GM23248 (cell line): Measurements from ENCODE around the gene FAM171A2. TPM values are rescaled to one million over a fixed set of nuclear protein-coding genes. Genes with fewer than 3 reads are reported as not detected.
A peak's percentile ranks its signal among the peaks of the same experiment; 100 is the strongest.

Source experiments
- DNase-seq: peaks from one replicate; pipeline ENCODE4 v3.0.0-alpha.2; 2015
- H2AFZ ChIP-seq: fragments of 200-600 bp; sonication (generic); 2 replicates; pipeline ENCODE4 v1.6.1; 2016; ENCODE audit warnings: antibody characterized with exemption
- H3F3A ChIP-seq: fragments of 200-600 bp; sonication (generic); 2 replicates; pipeline ENCODE4 v1.6.1; 2016; ENCODE audit warnings: mild to moderate bottlenecking, antibody characterized with exemption, mixed run types; ENCODE audit not compliant: insufficient read depth
- H3K27ac ChIP-seq: fragments of 200-600 bp; sonication (generic); 2 replicates; pipeline ENCODE4 v1.5.1; 2016; ENCODE audit warnings: mild to moderate bottlenecking
- H3K27me3 ChIP-seq: fragments of 200-600 bp; sonication (generic); replicated peaks from 2 replicates; pipeline ENCODE4 v1.6.1; 2016; ENCODE audit warnings: mild to moderate bottlenecking; ENCODE audit not compliant: insufficient read depth
- H3K36me3 ChIP-seq: fragments of 200-600 bp; sonication (generic); 2 replicates; pipeline ENCODE4 v1.6.1; 2016; ENCODE audit warnings: low read depth, mild to moderate bottlenecking
- H3K4me1 ChIP-seq: fragments of 200-600 bp; sonication (generic); 2 replicates; pipeline ENCODE4 v1.6.1; 2016; ENCODE audit warnings: mild to moderate bottlenecking; ENCODE audit not compliant: insufficient read depth
- H3K4me2 ChIP-seq: fragments of 200-600 bp; sonication (generic); one replicate; pipeline ENCODE4 v1.6.1; 2016; ENCODE audit warnings: mild to moderate bottlenecking; ENCODE audit not compliant: unreplicated experiment
- H3K4me3 ChIP-seq: fragments of 200-600 bp; sonication (generic); 2 replicates; pipeline ENCODE4 v1.5.1; 2016; ENCODE audit warnings: mild to moderate bottlenecking
- H3K79me2 ChIP-seq: fragments of 200-600 bp; sonication (generic); 2 replicates; pipeline ENCODE4 v1.6.1; 2016; ENCODE audit warnings: mild to moderate bottlenecking; ENCODE audit not compliant: insufficient read depth
- H3K9ac ChIP-seq: fragments of 200-600 bp; sonication (generic); 2 replicates; pipeline ENCODE4 v1.6.1; 2016; ENCODE audit warnings: mild to moderate bottlenecking
- H3K9me2 ChIP-seq: fragments of 200-600 bp; sonication (generic); 2 replicates; pipeline ENCODE4 v1.6.1; 2016; ENCODE audit warnings: mixed run types, mild to moderate bottlenecking, moderate library complexity; ENCODE audit not compliant: insufficient read depth
- H3K9me3 ChIP-seq: fragments of 200-600 bp; sonication (generic); one replicate; pipeline ENCODE4 v1.6.1; 2017; ENCODE audit warnings: low read depth
- H4K20me1 ChIP-seq: fragments of 200-600 bp; sonication (generic); 2 replicates; pipeline ENCODE4 v1.6.0; 2016; ENCODE audit not compliant: insufficient read depth
- EZH2 ChIP-seq: fragments of 200-600 bp; sonication (generic); IDR thresholded peaks from 2 replicates; pipeline ENCODE4 v1.6.1; 2018; ENCODE audit warnings: antibody characterized with exemption, mild to moderate bottlenecking; ENCODE audit not compliant: insufficient read depth, poor library complexity, severe bottlenecking
- EZH2phosphoT487 ChIP-seq: fragments of 200-600 bp; sonication (generic); IDR thresholded peaks from 2 replicates; pipeline ENCODE4 v1.6.1; 2018; ENCODE audit warnings: antibody characterized with exemption, moderate library complexity, mild to moderate bottlenecking, low read depth; ENCODE audit not compliant: insufficient read depth
- WGBS, 2 experiments: methylation state at CpG; one replicate each; pipeline ENCODE4 v1.1.6; 2015 to 2017; ENCODE audit warnings: low lambda C conversion rate in 2 of 2, low coverage in 1 of 2; ENCODE audit errors: missing lambda C conversion rate in 2 of 2; 5-methylcytosine and 5-hydroxymethylcytosine counted together
- in situ Hi-C: fragments of 300-500 bp; cut with MboI; formaldehyde crosslinking; loops from 2 replicates; pipeline ENCODE4 v1.15.0; 2020
- polyA plus RNA-seq: library from polyadenylated mRNA; unstranded; fragments of >200 nt; fragmentation: Nextera tagmentation; extraction: Ambion mirVana; gene quantifications from 2 replicates; pipeline ENCODE4 v1.2.1, GENCODE V29; 2016
- total RNA-seq: library from RNA; depleted of rRNA; stranded (reverse); fragments of >200 nt; shearing (Covaris generic); gene quantifications from 2 replicates; pipeline ENCODE4 v1.2.3, GENCODE V29; 2014; rRNA removed

FAM171A2 gene
- 4.6 and 4.8 TPM in 2 replicates for total RNA-seq
- polyA plus RNA-seq, result 0.25 and 0.46 TPM in 2 replicates

DNA sequence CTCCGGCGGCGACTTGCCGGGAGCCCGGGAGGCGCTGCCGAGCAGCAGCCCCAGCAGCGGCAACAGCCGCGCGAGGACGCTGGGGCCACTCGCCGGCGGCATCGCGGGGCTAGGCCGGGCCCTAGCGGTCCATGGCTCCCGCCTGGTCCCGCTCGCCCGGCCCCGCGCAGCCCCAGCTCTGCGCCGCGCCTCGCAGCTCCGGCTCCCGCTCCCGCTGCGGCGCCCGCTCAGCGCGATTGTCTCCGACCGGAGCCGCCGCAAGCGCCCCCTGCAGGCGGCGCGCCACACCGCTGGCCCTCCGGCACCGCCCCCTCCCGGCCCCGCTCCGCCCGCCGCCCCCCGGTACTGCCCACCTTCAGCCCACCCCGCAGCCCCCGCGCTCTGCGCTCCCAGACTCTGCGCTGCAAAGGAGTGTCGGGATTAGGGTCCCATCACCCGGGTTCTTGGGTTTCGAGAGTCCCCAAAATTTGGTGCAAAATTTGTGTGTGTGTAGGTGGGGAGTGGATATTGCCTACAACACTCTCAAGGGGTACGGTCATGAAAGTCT lies at the start of gene FAM171A2:
Gene FAM171A2 (minus strand): TSS at position 241 of the 547 bp plus-strand sequence. CDS start 139 bp downstream, at position 102.
- Histone ChIP-seq H3K9ac (peak within 1 kb of the TSS; percentile 77), H3K79me2 (no peaks in the 10 kb centered on the region), H3K36me3 (no peaks in the 10 kb centered on the region), H3K4me3 (peak within 1 kb of the TSS; percentile 80), H3K9me3 (no peaks in the 10 kb centered on the region), H2AFZ (peak within 1 kb of the TSS; percentile 95), H3K27ac (no peak within 1 kb of the TSS), H3K4me2 (peak within 1 kb of the TSS; percentile 92), H3F3A (0 out of 2 replicates have a peak, but pooled peaks cover 5% of the 10 kb centered on the region), H3K27me3 (peaks cover 20% of the 10 kb centered on the region; the same call in 1 of the 2 replicates), H3K4me1 (peaks cover 9% of the 10 kb centered on the region; the same call in 1 of the 2 replicates), H4K20me1 (no peaks in the 10 kb centered on the region), H3K9me2 (no peaks in the 10 kb centered on the region)
- WGBS, 2 experiments, result 2% methylated on average over 37 to 56 of the region's 63 CpGs
- DNase-seq, result peak; percentile 82
- TF ChIP-seq EZH2phosphoT487 (no peak), EZH2 (no peak)
- in situ Hi-C loops, result no loop called here

DNA sequence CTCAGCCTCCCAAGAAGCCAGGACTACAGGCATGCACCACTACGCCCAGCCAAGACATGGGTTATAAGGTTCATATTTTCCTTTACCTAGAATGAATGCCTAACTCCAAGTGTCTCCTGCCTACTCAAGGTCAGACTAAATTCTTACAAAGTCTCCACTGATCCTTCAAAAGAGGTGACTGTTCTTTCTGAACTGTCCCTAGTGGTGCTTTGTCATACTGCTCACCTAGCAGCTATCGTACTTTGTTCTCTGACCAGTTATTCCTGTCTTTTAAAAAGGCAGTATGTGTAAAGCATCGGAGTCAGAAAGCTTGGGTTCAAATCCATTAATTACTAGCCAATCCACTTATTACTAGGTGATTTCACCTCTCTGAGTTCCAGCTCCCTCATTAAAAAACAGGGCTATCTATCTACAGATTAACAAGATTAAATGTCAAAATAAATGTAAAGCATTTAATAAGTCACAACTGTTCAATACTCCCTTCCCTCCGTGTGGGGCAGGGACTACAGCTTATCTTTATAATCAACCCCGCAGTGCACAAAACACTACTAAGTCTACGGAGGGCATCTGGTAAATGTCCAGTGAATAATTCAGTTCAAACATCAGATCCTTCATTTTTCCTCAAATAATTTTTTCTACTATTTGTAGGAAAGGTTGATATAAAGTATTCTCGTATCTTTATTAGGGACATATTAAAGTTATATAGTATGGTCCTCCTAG lies 45.8 kb upstream of the FAM171A2 start:
- Histone ChIP-seq H4K20me1 (no peaks in the 10 kb centered on the region), H3K4me2 (no peak overlapping the region), H3F3A (no peaks in the 10 kb centered on the region), H3K9ac (no peak overlapping the region), H3K27ac (no peak overlapping the region), H2AFZ (no peak overlapping the region), H3K9me3 (no peaks in the 10 kb centered on the region), H3K79me2 (no peaks in the 10 kb centered on the region; the same call in 1 of the 2 replicates), H3K4me1 (no peaks in the 10 kb centered on the region), H3K27me3 (no peaks in the 10 kb centered on the region), H3K9me2 (no peaks in the 10 kb centered on the region), H3K36me3 (peaks cover 10% of the 10 kb centered on the region), H3K4me3 (no peak overlapping the region)
- WGBS, 2 experiments, result 92% methylated on average over 7 of the region's 7 CpGs
- in situ Hi-C loops, result no loop called here
- TF ChIP-seq EZH2phosphoT487 (no peak), EZH2 (no peak)
- DNase-seq, result no peak

DNA sequence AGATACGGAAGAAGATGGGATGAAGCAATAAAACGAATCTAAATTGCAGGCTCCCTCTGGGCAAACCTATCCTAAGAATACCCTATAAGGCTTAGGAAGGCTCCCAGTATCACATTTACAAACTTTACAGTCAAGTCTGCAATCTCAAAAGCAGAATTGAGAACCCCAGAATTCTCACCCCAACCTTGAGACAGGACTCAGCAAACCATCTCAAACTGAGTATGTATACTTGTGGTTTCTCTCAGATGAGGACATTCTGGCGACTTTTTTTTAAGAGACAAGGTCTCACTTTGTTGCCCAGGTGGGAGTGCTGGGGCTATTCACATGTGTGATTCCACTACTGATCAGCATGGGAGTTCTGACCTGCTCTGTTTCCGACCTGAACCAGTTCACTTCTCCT lies 45.1 kb upstream of the FAM171A2 start:
- Histone ChIP-seq H3K27ac (no peak overlapping the region), H3K4me1 (no peaks in the 10 kb centered on the region), H3K27me3 (no peaks in the 10 kb centered on the region), H3K9ac (no peak overlapping the region), H2AFZ (no peak overlapping the region), H3K36me3 (peaks cover 10% of the 10 kb centered on the region), H3K4me2 (no peak overlapping the region), H3K9me3 (no peaks in the 10 kb centered on the region), H3K9me2 (no peaks in the 10 kb centered on the region), H3K79me2 (no peaks in the 10 kb centered on the region; the same call in 1 of the 2 replicates), H4K20me1 (no peaks in the 10 kb centered on the region), H3F3A (no peaks in the 10 kb centered on the region), H3K4me3 (no peak overlapping the region)
- DNase-seq, result no peak
- no peak for TF ChIP-seq EZH2
- no peak for TF ChIP-seq EZH2phosphoT487
- in situ Hi-C loops, result no loop called here
- 86 to 90% methylated on average over 4 of the region's 4 CpGs for WGBS, 2 experiments

DNA sequence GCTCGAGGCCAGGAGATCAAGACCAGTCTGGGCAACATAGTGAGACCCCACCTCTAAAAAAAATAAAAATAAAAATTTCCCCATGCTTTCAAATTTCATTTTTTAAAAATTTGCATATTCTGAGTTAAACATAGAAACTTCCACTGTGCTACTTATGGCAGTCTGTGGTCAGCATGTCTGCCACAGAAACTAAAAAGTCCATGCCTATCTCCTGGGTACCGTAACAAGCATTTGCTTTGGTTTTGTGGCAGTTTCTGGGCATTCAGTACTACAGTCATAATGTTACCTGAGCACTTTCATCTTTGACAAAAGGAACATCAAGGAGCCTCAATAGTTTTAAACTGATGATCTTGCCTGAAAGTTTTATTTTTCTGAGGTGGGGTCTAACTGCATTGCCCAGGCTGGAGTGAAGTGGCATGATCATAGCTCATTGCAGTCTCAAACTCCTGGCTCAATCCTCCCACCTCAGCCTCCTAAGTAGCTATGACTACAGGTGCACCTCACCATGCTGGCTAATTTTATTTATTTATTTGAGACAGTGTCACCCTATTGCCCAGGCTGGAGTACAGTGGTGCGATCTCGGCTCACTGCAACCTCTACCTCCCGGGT lies 39.0 kb upstream of the FAM171A2 start:
- in situ Hi-C loops, result no loop called here
- TF ChIP-seq EZH2phosphoT487 (no peak), EZH2 (no peak)
- Histone ChIP-seq H3K4me2 (no peak overlapping the region), H3K27ac (no peak overlapping the region), H3K9me3 (no peaks in the 10 kb centered on the region), H3F3A (peaks cover 5% of the 10 kb centered on the region; the same call in 1 of the 2 replicates), H3K79me2 (no peaks in the 10 kb centered on the region), H4K20me1 (no peaks in the 10 kb centered on the region), H3K9ac (no peak overlapping the region), H3K27me3 (no peaks in the 10 kb centered on the region), H3K4me3 (no peak overlapping the region), H3K4me1 (no peaks in the 10 kb centered on the region), H3K9me2 (no peaks in the 10 kb centered on the region), H3K36me3 (peaks cover 23% of the 10 kb centered on the region), H2AFZ (no peak overlapping the region)
- no peak for DNase-seq
- WGBS, 2 experiments, result 97 to 100% methylated on average over 5 of the region's 5 CpGs
